Hematopoietic multipotent progenitor cell treated with erythropoietin and hydrocortisone succinate and interleukin-3 and kit ligand, for 6 days (in vitro differentiated cells): ENCODE results near the gene TMEM134.

Source experiments
- DNase-seq: peaks from one replicate; pipeline ENCODE4 v3.0.0-alpha.2; 2015

Gene TMEM134

DNA sequence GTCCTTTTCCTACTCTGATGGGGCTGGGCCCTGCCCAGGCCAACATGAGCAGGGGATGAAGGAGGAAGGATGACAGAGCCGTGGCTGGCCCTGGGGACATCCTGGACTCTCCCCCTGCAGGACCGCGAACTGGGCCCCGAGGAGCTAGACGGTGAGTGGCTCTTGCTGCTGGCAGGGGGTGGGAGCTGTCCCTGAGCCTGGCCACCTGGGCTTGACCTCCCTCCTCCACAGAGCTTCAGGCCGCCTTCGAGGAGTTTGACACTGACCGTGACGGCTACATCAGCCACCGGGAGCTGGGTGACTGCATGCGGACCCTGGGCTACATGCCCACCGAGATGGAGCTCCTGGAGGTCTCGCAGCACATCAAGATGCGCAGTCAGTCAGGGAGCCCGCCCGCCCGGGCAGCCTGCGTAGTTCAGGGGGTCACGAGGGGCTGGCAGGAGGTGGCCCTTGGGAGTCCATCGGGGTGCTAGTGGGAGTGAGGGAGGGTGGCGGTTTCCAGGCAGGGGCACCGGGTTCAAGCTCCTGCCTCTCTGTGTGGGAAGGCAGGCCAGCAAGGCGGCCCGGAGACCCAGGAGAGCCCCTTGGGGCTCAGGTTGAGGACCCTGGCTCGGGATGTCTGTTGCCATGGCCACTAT lies 12.9 kb downstream of the TMEM134 start:
- no peak for DNase-seq

GRCh38 chr11:67455054-67455453 lies 14.0 kb downstream of the TMEM134 start, which contains the start of gene CABP4:
TSS of gene CABP4 (plus strand) at chr11:67455354. CDS start at chr11:67455424, 70 bp downstream.
- no peak for DNase-seq

DNA sequence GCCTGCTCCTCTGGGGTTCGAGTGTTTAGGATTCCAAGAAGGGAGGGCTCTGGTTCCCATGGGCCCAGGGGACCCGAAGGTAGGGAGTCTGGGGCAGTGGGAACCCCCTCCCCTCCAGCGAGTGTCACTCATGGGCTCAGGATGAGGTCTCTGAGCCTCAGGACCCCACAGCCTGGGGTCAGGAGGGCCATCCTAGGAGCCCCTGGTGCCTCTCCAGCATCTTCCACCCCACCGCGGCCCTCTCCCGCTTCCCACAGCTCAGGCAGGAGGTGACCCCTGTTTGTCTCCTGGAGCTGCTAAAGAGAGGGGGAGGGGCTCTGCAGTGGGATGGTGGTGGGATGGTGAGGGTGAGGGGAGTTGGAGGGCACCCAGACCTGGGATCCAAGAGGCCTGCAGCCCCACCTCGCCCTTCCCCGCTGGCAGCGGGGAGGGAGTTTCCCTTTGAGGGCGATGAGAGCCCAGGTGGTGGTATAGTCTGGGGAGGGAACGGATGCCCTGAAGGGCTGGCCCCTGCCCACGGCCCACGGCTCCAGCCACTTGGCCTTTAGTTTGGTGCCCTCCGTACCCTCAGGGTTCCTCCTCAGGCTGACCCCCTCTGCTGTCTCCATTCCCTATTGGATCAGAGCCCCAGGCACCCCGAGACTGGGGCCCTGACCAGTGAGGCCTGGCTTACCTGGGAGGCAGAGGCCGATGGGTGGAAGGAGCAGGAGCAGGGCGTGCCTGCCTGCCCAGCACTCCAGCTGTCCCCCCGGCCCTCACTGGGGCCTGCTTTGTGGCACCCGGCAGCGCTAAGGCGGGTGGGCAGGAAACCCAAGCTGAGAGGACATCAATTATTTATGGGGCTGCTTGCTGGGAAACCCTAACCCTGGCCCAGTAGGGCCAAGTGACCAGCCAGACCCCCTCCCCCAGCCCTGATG lies 15.0 kb downstream of the TMEM134 start:
- DNase-seq = no peak

DNA sequence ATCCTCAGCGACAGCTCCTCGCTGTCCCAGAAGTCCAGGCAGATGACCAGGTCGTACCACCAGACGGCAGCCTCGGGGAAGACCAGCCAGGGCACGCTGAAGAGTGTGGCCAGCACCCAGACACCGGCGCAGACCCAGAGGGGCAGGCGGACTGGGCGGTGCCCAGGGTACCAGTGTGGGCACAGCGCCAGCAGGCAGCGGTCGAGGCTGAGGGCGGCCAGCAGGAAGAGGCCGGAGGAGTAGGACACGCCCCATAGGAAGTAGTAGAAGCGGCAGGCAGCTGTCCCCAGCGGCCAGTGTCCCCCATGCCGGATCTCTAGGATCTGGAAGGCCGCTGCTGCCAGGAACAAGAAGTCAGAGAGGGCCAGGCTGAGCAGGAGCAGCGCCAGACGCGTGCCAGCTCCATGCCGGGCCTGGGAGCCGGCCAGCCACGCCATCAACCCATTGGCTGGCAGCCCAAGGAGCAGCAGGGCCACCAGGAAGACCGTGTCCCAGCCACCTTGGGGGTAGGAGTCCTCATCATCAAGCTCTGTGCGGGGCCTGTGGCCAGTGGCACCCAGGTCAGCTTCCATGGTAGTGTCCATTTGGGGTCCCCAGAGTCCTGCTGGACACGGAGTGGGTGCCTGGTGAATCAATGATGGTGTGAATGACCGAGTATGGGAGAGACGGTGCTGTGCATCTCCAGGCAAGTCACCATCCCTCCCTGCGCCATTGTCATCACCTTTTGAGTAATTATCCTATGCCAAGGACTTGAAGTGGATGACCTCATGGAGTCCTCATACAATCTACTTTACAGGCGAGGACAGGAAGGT lies 16.7 kb downstream of the TMEM134 start, which contains the start of gene GPR152:
Gene GPR152 (minus strand): TSS at position 589 of the 812 bp plus-strand sequence. CDS start 5 bp downstream, at position 584.
- no peak for DNase-seq

GRCh38 chr11:67451658-67451976 lies 17.4 kb downstream of the TMEM134 start:
- DNase-seq = no peak

- no peak for DNase-seq
Measured at GRCh38 chr11:67450796-67451657, 18.0 kb downstream of the TMEM134 start.

GRCh38 chr11:67449116-67449844 lies 19.8 kb downstream of the TMEM134 start:
- DNase-seq = no peak

- DNase-seq = no peak
Measured at GRCh38 chr11:67448220-67448609, 20.8 kb downstream of the TMEM134 start.

GRCh38 chr11:67445515-67445914 lies 23.5 kb downstream of the TMEM134 start:
- DNase-seq = no peak

- no peak for DNase-seq
Measured at GRCh38 chr11:67442504-67443404, 26.3 kb downstream of the TMEM134 start.

DNA sequence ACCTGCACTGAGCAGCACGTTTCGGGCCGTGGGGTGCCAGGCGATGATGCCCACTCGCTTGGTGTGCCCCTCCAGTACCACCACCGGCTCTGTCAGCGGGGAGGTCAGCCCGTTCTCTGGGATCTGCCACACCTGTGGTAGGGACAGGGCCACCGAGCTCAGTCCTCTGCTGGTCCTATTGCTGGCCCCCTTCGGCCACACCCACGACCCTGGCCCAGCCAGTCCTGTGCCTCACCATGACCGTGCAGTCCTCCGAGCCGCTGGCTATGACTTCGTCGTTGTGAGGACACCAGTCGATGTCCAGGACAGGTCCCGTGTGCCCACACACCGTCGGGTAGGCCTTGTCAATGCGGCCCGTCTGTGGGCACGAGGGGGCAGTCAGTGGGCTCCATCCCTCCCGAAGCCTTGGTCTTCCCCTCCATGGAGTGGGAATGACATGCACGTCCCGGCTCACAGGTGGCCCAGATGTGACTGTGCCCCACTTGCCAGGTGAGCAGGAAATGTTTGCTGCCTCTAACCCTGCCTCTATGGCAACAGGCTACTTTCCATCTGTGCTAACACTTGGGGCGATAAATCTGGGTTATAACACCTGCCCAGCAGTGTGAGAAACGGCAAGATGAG lies 27.2 kb downstream of the TMEM134 start:
- no peak for DNase-seq

DNA sequence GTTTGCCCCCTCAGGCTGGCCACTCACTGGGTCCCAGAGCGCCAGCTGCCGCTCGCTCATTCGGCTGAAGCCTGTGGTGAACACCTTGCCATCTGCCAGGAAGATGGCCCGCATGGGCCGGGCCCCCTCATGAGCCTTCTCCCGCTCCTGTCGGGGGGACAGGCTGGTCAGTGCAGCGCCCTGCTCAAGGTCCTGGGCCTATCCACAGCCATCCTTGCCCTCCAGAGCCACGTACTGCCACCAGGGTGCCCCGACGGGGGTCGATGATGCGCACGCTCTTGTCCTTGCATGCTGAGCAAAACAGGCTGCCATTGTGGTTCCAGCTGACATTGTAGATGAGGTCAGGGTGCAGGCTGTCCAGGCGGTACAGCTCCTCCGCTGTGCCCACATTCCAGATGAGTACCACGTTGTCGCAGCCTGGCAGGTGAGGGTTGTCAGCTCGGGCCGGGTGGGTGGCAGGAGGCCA lies 27.9 kb downstream of the TMEM134 start:
- no peak for DNase-seq

DNA sequence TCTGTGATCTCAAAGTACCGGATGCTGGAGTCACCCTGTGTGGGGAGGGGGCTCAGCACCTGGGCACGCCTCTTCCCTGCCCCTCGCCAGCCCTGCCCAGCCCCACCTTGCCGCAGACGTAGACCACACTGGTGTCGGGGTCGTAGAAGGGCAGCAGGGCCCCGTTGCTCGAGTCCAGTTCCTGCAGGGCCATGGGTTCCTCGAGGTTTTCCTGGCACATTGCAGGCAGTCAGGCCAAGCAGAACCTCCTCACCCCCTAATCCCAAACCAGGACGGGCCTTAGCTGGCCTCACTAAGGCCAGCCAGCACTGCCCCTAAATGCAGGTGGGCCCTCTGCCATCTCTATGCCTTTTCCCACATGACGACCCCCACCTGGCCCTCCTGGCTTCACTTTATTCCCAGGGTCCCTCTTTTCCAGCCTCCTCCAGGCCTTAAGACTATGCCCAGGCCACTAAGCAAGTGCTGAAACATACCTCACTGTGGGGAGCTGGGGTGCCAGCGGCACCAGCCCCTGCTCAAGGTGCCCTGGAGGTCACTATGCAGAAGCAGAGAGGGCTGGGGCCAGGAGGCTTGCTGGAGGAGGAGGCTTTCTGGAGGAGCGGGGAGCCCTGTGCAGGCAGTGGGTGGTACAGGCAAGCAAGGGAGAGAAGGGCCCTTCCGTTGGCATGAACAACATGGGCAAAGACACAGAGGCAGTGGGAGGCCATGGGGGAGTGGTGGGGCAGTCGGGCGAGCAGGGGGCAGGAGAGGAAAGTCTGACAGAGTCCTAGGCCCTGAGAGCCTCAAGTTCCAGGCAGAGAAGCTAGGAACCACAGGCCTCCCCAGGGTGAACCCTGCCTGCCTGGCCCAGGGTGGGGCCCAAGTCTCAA lies 28.6 kb downstream of the TMEM134 start:
- DNase-seq = no peak

DNA sequence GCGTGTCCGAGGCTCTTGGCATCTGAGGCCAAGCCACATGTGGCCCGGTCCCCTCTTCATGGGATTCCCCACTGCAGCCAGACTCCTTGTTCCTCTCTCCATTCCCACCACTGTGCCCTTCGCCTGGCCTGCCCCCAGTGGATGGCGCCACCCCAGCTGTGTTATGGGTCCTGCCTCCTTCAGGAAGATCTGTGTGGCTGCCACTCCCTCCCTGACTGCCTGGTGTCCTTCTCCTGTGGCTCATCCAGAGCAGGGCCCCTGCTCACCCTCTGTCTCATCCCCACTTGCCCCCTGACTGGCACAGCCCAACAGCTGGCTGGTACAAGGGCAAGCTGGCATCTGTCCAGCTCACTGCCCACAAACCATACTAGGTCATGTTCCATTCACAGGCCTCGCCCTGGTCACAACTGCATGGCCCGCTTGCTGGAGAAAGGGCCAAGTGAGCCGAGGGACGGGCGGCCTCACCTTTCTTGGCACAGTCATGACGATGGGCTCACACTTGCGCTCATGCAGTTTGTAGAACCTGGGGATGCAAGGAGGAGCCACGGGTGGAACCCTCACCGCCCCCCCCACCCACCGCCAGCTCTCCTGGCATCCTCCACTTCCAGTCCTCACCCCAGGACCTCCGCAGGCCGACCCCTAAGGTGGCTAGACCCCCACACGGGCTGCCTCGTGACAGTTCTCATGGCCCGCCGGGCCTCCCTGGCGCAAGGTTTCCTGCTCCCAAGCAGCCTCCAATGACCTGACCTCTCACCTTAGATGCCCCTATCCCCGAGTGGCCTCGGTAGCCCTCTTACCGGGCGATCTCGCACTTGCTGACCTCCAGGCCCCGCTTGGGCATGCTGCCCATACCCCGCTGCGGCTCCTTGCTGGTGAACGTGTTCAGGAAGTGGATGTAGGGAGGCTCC lies 29.5 kb downstream of the TMEM134 start:
- DNase-seq = peak; percentile 75

- no peak for DNase-seq
Measured at GRCh38 chr11:67438158-67438902, 30.7 kb downstream of the TMEM134 start.

DNA sequence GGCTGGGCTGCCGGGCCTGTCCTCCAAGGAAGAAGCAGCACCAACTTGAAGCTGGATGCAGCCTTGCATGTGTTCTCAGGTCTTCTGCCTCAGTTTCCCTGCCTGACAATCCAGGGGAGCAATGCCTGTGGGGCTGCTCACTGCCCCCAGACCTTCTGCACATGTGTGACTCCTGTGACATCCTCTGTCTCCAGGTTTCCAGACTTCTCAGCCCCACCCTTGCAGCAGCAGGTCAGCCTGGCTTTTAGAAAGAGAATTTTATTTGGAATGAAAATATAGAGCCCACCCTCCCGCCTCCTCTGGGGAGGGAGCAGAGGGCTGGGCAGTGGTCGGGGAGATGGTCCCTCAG lies 31.3 kb downstream of the TMEM134 start:
- DNase-seq = no peak
